ENCODE results near the gene NTN4.

- TF ChIP-seq ZFP30 (CRISPR knock-in tag; IDR thresholded peaks at IDR 0.05) (no peak), RARB (CRISPR knock-in tag; IDR thresholded peaks at IDR 0.05) (no peak), OSR1 (CRISPR knock-in tag; IDR thresholded peaks at IDR 0.05) (no peak), CSDC2 (CRISPR knock-in tag; IDR thresholded peaks at IDR 0.05) (no peak), PATZ1 (CRISPR knock-in tag; IDR thresholded peaks at IDR 0.05; ENCODE audit: borderline replicate concordance) (no peak), SNAI2 (CRISPR knock-in tag; IDR thresholded peaks at IDR 0.05) (no peak), ZFP3 (CRISPR knock-in tag; IDR thresholded peaks at IDR 0.05) (no peak), TSHZ2 (CRISPR knock-in tag; IDR thresholded peaks at IDR 0.05) (no peak), ZNF70 (CRISPR knock-in tag; IDR thresholded peaks at IDR 0.05) (no peak)
These were observed 26.7 kb downstream of the NTN4 start for GRCh38 chr12:95763809-95764253.

All from SK-N-SH treated with all-trans-retinoic acid at 6 μM for 48 hours (cell line).